ENCODE measurements around the gene SLC35F1.
"Not testable (repeated sequence)": the region's sequence is repeated elsewhere in the genome, so short reads cannot be mapped to it uniquely, and the experiment has no call there.

Gene SLC35F1

GRCh38 chr6:117989086-117989485 lies 82.0 kb downstream of the SLC35F1 start:
- DNase-seq, result peak in 1 of 58 donors; percentile 38

DNA sequence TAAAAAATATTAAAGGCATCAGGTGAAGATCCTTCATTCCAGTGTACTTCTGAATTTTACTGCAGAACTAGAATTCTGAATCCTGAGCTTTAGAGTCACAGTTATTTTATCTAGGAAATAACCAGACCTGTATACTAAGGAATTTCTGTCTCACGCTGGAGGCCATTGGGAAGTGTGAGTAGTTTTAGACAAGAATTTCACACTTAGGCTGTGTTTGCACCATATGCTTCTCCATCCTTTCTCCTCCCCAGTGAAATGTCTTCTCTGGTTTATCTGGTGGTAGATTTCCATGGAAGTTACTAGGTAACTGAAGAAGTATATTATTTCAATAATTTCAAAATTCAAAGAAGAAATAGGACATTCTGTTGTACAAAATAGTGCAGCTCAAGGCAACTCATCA lies 83.1 kb downstream of the SLC35F1 start:
- DNase-seq, result no peak

DNA sequence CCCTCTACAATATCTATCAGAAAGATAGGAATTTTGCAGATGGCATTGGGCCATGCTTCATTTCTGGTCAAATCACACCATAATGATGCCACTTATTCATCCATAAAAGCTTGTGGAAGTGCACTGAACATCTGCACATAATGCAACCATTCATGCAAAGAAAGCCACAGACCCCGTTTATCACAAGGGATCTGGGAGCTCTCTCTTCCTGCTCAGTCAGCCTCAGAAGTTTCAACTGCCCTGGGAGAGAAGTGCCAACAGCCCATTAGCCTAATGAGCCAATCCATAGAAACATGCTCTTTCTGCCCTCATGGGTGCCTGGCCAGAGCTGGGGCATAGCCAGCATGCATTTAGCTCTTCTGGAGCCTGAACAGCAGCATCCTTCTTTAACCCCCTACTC lies 85.8 kb downstream of the SLC35F1 start:
- peak in 48 of 58 donors; percentile 5 to 88 (median 50) for DNase-seq

GRCh38 chr6:118012944-118013343 lies 105.9 kb downstream of the SLC35F1 start:
- DNase-seq, result peak in 43 of 58 donors; percentile 2 to 64 (median 32)

- no peak for DNase-seq
Observed at GRCh38 chr6:118016532-118016931, 109.5 kb downstream of the SLC35F1 start.

DNA sequence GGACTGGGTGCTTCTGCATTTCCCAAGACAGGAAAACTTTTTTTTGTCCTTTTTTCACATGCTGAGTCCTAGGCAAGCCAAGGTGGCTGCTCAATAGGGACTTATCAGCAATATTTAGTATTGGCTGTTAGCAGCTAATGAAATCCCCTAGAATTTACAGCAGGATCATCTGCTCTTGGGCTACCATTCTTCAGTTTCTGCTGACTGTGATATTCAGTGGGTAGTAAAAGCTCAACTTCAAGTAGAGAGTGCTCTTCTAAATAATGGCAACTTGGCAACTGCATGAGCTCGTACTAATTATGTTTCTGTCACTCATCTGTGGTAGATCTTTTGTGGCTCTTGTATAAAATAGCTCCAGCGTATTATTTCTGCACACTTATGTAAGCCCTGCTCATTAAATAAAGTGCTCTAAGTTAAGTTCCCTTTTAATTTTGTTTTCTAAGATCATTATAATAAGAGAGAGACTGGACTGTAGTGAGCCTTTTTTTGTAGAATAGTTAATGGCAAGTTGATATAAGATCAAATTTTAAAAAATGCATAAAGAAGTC lies 110.3 kb downstream of the SLC35F1 start:
- DNase-seq, result no peak

DNA sequence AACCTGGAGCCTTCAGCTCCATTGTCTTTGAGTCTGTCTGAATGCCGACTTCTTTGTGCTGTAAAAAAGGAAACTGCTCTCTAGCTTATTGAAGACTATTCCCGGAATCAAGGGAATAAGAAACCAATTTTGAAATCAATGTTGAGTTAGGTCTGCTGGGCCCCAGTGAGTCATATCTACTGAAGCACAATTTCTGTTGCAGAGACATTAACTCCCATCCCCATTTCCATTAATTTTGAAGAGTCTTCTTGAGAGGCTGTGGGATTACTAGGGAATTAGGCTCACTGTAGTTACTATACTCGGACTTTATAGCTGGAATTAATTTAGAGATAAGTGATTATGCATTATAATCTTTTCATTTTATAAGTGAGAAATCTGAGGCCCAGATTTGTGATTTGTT lies 116.7 kb downstream of the SLC35F1 start:
- no peak for DNase-seq

DNA sequence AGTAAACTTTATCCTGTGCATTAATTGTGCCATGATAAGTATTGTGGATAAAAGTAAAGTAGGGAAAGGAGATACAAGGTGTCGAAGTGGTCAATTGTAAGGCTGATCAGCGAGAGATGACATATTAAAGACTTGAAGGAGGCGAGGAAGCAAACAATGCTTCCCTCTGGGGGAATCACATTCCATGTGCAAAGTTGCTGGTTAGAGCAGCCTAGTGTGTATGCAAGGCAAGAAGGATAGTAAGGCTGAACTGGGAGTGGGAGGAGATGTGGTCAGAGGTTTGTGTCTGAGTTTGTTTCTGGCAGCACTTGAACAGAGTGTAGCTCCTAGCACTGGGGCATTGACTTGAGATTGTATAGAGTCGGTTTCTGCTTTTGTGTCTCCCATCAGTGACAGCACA lies 122.9 kb downstream of the SLC35F1 start:
- no peak for DNase-seq

DNA sequence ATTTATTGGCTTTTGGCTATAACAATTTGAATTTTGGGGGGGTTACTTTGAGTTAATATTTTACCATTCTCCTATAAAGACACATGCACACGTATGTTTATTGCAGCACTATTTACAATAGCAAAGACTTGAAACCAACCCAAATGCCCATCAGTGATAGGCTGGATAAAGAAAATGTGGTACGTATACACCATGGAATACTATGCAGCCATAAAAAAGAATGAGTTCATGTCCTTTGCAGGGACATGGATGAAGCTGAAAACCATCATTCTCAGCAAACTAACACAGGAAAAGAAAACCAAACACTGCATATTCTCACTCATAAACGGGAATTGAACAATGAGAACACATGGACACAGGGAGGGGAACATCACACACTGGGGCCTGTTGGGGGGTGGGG lies 130.4 kb downstream of the SLC35F1 start:
- DNase-seq, result not testable (repeated sequence)

DNA sequence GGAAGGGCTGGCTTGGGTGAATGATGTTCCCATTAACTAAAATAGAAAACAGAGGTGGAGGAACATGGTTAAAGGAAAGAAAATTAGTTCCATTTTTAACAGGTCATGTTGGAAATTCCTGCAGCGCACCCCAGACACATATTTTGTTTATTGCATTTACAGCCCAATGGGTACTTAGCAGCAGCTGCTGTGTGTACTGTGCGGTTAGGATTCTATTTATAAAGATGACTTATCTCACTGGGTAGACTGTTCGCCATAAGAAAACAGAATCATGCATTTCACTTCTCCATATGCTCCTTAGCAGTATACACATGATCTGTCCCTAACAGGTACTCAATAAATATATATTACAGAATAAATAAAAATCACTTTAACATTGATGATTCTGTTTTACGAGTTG lies 135.8 kb downstream of the SLC35F1 start:
- DNase-seq, result peak in 1 of 58 donors; percentile 1

- DNase-seq, result no peak
Observed at GRCh38 chr6:118044275-118044674, 137.2 kb downstream of the SLC35F1 start.

- DNase-seq, result no peak
Observed at GRCh38 chr6:118054082-118054481, 147.0 kb downstream of the SLC35F1 start.

- no peak for DNase-seq
Observed at GRCh38 chr6:118061666-118062065, 154.6 kb downstream of the SLC35F1 start.

DNA sequence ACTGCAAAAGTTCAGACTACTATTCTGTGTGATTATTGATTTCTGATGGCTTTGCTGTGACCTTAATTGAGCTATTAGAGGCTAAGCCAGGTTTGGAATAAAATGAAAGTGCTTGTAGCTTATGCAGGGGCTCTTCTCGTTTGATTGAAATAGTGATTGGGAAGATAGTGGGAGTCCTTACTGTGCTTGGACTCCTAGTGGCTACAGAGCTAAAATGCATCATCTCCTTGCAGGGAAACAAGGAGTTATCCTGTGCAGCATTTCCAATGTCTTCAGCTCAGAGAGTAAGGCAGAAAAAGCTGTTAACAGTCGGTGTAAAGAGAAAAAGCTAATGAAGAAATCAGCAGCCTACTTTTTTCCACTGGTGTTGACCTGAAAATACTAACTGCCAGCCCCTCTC lies 173.5 kb downstream of the SLC35F1 start:
- no peak for DNase-seq

DNA sequence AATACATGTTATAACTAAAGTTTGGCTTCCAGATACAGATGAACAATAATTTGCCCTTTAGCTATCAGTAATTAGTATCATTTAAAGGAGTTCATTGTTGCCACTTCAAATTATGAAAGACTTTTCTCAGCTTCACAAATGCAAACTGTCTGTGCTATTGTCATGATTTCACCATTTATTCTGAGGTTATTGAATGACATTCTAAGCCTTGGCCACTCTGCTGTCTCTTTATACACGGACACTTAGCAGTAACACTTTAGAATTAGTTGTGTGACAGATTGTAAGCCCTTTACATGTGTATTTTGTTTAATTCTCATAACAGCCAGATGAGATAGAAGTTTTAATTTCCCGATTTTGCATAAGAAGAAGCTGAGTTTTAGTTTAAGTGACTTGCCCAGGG lies 176.6 kb downstream of the SLC35F1 start:
- no peak for DNase-seq

DNA sequence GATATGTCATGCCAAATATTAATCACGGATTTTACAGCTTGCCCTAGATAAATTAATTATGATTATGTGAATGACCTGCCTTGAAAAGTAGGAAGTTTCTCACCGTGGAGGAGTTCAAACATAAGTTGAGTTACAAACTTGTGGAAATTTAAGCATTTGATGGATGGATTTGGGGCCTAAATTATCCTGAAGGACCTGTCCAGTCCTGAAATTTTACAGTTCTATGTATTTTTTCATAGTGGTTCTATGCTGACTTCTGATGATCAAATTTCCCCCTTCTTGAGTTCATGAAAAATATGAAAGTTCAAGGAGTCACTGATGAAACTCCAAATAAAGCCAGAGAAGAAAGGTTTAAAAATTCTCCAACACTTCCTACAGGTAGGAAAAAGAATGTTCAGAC lies 178.6 kb downstream of the SLC35F1 start:
- no peak for DNase-seq

DNA sequence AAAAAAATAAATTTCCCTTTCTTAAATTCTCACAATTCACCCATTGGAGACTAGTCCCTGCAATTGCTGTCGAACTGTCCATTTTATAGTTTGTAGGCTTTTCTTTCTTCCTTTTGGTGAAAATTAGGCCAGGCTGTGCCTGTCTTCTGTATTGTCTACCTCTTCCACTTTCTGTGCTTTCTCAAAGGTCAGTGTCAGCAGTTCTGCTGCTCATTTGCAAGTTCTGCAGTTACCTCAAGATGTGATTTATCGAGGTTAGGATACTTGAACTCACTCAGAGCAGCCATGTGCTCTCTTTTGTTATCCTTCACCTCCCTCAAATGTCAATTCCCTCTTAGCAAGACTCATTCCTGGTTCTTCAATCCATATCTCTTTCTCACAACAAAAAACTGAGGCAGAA lies 179.1 kb downstream of the SLC35F1 start:
- DNase-seq, result no peak

- no peak for DNase-seq
Observed at GRCh38 chr6:118092086-118092485, 185.0 kb downstream of the SLC35F1 start.

DNA sequence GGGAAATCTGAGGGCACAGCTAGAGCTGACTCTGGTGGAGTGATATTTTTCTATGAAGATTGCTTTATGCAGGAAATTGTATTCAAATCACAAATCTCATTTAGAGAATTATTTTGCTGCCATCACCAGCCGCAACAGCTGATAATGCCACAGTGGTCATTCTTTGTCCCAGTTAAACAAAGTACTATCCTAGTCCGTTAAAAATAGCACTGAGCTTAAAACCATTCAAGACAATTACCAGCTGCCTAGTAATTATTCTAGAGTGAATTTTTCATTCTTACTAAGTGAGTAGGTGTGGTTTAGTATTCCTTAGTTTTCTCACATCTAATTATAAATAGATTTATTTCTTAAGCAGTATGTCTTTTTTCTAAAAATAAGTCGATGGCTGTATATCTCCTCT lies 190.5 kb downstream of the SLC35F1 start:
- no peak for DNase-seq

- no peak for DNase-seq
Observed at GRCh38 chr6:118100717-118101116, 193.7 kb downstream of the SLC35F1 start.

DNA sequence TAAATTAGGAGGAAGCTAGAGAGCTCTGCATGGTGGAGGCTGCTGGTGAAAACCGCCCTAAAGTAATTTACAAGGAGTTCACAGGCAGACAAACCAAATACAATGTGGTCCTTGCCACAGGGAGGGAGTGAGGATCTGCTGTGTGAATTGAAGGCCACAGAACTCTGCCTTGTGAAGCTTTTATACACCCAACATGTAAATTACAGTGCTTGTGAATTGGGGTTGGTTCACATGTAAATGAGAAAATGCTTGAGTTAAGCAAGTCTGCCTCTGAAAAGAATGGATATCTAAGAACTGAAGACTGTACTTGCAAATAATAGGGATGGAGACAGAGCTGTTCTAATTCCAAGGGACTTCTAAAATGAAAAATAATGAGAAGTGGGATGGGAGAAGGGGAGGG lies 194.2 kb downstream of the SLC35F1 start:
- DNase-seq, result no peak

DNA sequence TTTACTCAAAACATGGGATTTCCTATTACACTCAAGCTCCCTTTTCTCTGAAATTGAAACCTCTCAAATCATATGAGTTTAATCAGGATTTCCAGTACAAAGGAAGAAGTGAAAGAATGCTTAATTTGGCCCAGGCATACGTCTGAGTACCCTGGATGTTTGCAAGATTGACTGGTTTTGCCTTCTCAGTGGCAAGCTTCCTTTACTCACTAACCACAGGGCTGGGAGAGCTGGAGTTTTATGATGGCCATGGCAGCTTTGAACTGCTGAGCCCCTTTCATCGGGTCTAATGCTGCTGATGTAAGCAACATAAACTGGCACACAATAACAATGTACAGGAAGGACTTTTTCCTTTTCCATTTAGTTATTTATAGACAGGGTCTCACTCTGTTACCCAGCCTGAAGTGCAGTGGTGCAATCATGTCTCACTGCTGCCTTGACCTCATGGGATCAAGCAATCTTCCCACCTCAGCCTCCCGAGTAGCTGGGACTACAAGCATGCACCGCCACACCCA lies 194.8 kb downstream of the SLC35F1 start:
- DNase-seq, result no peak

DNA sequence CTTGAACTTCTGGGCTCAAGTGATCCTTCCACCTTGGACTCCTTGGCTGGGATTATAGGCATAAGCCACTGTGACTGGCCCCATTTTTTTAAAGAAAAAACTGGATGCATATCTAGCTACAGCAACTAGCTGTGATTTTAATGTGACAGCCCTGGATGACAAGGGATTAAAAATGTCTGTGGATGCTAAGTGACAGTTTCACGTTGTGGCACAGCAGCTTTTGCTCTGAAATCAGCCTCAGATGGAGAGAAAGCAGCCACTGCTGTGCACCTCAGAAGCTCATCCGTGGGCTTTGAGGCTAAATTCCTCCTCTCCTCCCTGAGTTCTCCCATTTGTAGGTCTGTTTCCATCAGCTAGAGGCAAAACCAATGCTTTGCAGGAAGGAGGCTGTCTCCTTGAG lies 195.3 kb downstream of the SLC35F1 start:
- DNase-seq, result no peak
